ENCODE data around the gene TMEM178B.
"Not testable (repeated sequence)": the region's sequence is repeated elsewhere in the genome, so short reads cannot be mapped to it uniquely, and the experiment has no call there.

TMEM178B gene

DNA sequence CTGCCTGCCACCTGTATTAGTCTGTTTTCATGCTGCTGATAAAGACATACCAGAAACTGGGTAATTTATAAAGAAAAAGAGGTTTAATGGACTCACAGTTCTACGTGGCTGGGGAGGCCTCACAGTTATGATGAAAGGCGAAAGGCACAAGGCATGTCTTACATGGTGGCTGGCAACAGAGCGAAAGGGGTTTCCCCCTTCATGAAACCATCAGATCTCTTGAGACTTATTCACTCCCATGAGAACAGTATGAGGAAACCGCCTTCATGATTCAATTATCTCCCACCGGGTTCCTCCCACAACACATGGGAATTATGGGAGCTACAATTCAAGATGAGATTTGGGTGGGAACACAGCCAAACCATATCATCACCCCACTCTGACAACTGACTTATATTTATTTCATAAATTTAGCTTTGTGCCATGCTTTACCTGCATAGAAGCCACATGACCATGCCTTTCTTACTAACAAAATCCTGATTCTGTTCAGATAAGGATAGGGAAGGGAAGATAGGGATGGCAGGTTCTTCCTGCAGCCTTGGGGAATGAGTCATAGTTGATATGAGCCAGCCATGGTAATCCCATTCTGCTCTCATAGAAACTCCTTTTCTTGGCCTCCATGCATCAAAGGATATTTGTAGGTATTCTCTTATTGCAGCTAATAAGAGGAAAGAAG is 286.0 kb downstream of the TMEM178B start:
- no peak for DNase-seq

DNA sequence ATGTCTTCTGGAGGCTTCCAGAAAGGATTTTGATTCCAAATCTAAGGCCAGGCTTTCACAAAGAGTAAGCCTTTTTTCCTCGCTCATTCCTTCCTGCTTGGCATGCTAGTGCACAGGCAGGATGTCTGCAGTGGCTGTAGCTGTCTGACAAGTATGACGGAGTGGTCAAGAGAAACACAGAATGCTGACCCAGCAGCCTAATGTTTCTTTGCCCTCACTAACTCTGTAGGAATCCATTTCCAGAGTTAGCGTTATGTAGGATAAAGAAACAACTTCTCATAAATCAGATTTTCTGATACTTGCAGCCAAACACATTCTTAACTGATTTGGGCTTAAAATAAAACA is 286.5 kb downstream of the TMEM178B start:
- no peak for DNase-seq

DNA sequence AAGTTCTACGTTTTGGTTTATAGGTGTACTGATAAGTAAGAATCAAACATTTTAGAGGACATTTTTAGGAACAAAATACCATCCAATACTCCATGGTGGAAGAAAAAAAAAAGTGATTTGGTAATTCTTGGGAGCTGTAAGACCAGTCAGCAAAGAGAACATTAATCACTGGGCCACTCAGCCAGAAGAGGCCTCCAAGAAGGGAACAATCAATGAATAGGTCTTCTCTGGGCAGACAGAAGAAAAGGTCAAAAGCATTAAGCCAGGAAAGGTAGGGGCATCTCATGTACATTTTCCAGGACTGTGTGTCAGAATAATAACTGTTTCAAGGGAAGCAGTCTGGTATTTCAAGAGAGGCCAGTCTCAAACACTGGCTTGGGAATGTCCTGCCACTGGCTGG is 286.9 kb downstream of the TMEM178B start:
- no peak for DNase-seq

DNA sequence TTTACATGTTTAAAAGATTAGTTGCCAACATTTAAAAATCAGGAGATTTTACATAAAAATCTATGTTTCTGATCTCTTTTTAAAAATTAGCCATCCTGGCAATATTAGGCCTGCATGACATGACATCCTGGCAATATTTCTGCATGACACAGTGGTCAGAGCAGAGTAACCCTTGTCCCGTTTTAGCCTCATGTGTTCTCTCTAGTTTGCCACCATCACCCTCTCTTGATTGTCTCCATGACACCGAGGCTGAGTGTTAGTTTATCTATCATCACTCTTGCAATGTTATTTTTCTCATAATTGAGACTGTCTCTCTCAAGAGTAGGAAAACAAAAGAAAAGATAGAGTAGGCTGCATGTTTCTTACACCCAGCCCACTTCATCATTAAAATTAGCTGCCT is 287.6 kb downstream of the TMEM178B start:
- DNase-seq = no peak

DNA sequence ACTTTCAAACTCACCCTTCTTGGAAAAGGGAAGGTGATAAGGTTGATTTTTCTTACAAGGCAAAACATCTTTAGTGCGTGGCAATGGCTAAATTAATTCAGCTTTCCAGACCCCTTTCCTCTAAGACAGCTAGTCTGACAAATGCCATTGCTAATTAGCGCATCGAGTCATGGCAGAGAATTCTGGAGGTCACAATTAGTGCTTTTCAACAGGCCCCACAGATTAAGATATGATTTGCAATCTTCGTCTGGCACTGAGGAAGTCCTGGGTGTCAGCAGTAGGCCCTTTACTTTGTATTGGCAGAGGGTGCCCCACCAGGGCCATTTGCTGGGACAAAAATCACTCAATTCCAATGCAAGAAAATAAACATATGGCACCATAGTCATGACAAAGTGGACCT is 288.1 kb downstream of the TMEM178B start:
- no peak for DNase-seq

DNA sequence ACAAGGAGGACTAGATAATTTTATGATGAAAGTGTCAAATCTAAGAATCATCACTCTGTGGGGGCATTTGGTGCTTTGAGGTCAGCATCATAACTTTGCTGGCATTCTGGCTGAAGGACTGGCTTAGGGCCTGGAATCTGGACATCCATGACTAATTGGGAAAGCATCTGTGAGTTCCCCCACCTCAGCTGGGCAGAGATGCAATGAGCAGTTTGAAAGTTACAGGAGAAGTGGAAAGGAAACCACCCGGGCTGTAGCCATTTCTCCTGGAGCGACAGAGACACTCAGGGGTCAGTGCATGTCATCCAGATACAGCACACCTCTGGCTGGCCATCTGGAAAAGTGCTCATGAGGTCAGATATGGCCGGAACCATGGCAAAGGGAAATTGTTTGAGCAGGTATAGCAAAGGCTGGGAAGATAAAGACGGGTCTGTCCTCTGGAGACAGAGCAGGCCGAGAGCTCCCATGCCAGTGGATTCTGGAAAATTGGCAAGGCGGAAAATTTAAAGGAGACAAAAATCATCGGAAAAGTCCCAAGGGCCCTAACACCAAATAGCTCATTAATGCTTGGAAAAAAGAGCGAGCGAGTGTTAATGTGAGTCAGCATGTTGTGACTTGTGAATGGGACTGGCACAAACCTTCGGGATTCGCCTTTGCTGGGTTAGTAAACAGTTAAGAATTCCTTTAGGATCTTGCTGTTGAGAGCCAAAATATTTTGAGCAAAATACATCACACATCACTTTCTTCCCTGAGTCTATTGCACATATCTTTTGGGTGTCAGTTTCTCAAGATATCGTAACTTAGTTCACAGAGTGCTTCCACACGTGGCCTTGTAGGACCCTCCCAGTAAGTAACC is 288.9 kb downstream of the TMEM178B start:
- peak; percentile 10 for DNase-seq

DNA sequence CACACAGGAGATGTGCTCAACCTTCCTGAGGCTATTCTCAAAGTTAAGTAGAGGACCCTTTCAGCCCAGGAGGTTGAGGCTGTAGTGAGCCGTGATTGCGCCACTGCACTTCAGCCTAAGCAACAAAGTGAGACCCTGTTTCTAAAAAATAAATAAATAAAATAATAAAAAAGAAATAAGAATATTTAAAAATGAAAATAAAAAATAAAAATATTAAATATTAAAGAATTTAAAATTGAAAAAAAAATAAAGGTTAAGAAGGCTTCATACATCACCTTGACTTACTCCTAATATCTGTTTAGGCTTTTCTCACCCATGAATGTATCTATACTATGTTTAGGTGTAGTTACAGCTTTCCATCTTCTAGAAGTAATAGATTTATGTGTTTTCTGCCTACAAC is 289.9 kb downstream of the TMEM178B start:
- no peak for DNase-seq

DNA sequence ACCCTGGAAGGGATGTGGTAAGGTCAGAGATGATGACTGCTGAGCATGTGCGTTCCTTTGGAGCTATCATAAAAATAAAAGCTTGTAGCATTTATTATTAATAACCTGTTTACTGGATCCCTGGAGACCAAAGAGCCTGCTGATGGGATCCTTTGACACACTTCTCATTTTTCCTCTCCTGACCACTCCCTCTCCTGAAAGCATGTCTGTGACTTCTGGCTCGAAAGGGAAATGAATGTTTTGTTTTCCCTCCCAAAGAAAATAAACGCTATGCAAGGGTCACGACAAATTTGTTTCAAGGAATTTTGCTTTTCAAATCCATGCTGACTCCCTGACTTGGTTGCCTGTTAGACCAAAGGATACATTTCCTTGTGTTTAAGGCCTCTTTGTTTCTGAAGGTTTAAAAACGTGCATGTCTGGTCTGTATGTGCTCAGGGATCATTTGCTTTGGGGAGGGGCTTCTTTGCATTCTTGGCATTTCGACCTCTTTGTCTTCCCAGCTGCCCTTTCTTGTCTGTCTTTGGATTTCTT is 292.3 kb downstream of the TMEM178B start:
- DNase-seq = no peak

DNA sequence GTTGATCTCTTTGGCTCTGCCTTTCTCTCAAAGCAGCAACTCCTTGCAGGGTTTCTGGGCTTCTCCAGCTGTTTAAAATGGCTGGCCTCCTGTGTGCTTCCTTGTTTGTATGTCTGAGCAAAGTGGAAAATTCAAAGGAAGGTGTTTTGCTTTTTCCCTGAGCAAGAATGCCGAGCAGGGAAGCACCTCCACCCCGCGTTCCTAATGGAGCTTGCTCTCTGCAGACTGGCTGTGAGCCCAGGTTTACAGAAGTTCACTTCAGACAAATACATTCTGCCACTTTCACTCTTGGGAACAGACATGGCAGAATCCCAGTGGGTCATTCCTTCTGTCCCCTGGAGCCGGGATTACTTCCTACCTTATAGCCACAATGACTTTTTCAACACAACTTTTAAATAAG is 295.6 kb downstream of the TMEM178B start:
- no peak for DNase-seq

DNA sequence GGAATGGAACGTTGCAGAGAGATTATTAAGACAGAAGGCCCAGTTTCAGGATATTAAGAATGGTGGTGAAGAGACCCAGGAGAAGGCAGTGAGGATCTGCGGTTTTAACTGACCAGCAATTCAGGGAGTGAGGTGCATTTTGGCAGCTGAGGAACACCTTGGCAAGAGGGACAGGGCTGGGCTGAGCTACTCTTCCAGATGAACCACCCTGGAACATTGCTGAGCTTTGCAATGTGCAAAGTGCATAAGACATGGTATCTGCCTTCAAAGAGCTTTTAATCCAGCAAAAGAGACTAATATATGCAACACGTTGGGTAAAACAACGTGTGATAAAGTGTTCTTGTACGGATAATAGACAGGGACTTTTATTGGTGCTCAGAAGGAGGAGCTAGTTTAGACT is 296.3 kb downstream of the TMEM178B start:
- no peak for DNase-seq

DNA sequence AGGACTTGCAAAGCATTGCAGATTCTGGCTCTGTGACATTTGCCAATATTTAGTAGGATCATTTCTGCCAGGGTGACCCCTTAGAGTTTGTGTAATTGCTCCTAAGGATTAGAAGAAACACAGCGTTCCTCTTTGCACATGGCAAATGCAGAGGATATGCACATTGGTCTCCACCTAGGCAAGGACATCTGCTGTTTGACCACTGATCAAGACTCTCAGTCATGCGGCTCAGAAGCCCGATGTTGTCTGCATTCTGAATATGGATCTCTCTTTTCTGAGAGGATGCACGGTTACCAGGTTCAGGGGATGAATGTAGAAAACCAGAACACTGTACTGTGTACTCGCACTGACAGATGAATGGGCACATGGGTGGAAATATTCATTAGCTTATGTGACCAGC is 296.8 kb downstream of the TMEM178B start:
- DNase-seq = no peak

DNA sequence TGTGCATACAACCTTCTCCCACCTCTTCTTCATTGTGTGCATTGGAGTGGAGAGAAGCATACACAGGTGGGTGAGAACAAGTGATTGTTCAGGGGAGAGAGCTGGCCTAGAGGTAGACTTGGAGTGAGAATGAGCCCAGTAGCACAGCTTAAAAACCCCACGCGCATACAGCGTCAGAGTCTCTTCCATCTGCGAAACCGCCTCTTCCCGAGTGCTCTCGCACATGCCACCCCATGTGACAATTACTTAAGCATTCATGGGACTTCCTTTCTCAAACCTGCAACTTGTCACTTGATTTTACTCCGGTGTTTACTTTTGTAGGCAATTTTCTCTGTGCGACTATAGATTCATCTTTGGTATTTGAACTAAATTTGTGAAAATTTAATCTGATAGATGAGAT is 300.6 kb downstream of the TMEM178B start:
- no peak for DNase-seq

DNA sequence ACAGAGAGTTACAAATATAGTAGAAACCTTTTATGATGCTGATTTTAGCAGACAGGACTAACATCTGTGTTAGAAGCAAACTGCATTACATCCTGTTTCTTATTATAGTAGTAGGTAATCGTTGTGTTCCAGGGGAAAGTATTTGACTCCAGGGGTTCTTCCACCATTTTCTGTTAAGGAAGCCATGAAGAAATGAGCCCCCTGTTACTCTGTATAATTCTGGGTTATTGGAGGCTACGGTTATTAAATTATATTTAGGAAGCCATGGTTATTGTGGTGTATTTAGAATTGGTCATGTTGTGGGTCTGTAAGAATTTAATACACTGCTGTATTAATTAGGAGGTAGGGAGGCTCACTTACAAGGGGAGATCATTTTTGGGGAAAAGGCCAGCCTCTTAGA is 301.6 kb downstream of the TMEM178B start:
- DNase-seq = no peak

DNA sequence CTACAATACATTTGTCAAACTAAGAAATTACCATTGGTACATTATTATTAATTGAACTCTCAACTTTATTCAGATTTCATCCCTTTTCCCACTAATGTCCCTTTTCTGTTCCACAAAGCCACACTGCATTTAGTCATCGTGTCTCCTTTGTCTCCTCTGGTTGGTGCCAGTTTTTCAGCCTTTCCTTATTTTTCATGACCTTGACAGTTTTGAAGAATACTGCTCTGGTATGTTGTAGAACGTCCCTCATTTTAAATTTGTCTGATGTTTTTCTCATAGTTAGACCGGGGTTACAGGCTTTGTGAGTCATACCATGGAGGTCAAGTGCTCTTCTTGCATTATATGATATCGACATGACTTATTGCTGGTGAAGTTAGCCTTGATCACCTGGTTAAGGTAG is 304.0 kb downstream of the TMEM178B start:
- no peak for DNase-seq

DNA sequence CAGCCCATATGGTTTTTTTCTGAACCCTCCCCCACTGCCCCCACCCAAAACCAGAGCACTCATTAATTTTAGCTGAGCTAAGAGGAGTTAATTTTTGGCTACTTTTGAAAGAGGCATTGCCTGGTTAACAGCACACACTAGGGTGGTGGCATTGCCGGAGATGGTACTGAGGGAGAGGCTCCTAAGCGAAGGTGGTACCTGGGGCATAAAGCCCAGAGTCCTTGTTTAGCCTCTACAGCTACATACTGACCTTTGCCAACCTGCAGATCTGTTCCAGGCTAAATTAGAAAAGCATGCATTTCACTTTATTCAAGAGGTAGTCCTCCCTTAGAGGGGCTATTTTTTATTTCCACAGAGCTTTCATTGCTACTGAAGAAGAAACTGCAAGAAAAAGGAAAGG is 304.5 kb downstream of the TMEM178B start:
- DNase-seq = no peak

DNA sequence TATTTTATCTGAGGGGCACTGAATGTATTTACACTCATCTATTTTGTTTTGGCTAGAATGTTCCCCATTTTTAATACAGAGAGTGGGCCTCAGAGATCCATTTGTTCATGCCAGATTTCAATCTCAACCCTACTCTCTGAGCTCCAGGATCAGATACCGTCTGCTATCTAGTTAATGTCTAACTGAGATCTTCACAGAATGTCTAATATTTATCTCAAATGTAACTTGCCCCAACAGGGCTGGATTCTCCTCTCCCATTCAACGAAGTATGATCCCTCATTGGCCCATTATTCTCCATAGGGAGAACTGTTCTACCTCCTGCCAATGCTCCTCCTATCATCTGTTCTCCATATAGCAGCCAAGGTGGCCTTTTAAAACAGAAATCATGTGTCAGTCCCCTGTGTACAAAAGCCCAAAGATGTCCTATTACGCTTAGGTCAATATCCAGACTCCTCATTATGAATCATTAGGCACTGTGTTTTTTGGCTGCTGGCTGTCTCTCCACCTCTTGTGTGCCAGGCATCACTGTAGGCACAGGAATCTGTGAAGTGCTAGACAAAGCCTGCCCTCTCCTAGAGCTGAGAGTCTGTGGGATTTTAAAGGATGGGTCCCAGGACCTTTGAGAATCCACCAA is 308.0 kb downstream of the TMEM178B start:
- DNase-seq = no peak

DNA sequence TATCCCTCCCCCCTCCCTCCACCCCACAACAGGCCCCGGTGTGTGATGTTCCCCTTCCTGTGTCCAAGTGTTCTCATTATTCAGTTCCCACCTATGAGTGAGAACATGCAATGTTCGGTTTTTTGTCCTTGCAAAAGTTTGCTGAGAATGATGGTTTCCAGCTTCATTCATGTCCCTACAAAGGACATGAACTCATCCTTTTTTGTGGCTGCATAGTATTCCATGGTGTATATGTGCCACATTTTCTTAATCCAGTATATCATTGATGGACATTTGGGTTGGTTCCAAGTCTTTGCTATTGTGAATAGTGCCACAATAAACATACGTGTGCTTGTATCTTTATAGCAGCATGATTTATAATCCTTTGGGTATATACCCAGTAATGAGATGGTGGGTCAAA is 309.5 kb downstream of the TMEM178B start:
- DNase-seq = not testable (repeated sequence)

DNA sequence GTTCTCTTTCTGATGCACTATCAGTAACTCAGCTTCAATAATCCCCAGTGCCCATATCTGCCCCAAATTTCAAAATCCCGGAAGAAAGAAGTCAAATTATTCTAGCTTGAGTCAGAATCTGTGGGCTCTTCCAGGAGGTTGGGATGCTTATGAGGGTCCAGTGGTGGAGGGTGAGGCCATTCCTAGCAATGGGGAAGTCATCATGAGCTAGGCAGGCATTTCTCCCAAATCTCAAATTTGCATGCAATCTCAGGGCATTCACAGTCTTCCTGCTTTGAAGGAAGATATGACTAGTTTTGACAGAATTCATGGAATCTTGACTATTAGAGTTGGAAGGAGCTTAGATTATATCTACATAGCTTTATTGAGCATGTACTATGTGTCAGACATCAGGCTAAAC is 313.0 kb downstream of the TMEM178B start:
- DNase-seq = no peak

DNA sequence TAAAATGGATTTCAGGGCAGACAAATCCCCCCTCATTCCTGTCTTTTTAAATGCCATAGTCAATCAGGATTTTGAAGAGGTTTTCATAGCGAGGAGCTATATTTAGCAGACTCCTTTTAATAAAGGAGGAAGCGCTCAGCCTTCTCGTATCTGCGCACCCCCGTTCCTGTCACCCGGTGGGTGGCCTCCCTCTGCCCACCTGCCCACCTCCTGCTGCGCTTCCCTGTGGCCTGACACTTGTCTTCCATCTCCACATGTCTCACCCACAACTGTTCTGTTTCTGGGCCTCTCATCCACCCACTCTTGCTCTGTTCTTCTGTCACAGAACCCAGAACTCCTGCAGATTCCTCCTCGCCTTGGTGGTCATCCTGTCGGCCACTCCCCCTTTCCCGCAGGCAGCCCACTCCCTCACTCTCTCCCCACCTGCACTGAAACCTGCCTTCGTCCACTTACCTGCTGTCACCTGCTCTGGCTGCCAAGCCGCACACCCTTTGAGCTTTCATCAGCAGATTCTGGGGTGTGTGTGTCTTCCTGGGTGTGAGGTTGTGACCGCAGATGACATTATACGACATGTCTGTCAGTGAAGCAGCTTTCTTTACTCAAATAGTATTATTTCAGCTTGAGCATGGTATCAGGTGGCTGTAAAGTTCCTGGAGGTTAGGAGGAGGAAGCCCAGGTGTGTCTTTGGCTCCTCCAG is 313.8 kb downstream of the TMEM178B start:
- no peak for DNase-seq

DNA sequence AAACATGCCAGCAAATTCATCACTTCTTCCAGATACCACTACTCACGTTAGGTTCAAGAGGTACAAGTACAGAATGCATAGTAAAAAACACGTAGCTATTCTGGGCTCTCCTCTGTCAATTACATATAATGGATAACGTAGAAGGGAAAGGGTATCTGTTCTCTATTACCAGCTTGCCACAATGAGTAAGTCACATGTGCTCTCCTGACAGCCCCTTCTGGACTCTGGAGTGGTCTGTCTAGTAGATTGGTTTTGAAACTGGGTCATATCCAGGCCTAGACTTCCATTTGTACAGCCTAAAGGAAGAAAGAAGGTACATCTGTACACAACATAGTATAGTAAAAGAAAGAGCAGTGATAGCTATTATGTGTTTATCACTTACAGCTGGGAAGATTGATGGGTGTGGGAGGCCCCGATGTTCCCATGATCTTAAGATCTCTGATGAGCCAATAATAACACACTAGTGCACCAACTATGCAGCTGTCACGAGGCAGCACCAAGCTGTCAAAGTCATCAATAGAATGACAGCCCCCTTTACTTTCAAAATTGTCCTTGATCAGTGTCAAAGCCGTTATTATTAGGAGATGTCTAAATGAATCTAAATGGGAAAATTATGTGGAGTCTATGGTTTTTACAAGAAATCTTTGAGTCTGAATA is 315.4 kb downstream of the TMEM178B start:
- DNase-seq = no peak

DNA sequence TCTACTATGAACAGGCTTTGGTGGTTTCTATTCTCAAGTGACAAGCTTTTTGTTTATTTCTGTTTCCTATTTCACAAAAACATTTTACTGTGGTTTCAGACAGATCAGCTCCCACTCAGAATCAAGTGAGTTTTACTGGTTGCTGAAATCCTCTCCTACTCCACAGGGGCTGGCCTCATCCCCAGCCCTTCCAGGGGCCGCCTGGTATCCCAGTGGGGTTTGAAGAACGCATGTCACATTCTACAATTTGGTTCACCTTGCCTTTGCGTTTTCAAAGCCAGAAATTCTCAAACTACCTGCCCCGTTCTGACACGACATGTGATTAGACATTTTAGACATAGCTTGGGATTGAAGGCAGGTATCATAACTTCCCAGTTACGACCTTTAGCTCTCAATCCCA is 316.5 kb downstream of the TMEM178B start:
- no peak for DNase-seq

DNA sequence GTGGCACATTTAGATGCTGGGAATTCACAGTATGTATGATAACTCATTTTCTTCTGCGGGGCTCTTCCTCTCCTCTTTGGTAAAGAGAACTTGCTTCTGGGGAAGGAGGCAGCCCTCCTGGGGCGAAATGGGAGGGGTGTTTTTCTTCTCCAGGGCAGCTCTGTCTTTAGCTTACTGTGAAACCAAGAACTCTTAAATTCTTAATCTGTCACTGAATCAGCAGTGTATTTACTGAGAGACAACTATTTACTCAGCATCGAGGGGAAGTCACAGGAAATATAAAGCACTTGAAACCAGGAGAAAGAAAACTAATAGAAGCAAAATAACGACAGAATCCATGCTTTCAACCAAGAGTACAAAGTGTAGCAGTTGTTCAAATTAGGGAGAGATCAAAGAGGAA is 319.2 kb downstream of the TMEM178B start:
- no peak for DNase-seq

Measured in NCI-H1694 (cell line).